ENCODE measurements around the gene UBAC2.

UBAC2 gene

DNA sequence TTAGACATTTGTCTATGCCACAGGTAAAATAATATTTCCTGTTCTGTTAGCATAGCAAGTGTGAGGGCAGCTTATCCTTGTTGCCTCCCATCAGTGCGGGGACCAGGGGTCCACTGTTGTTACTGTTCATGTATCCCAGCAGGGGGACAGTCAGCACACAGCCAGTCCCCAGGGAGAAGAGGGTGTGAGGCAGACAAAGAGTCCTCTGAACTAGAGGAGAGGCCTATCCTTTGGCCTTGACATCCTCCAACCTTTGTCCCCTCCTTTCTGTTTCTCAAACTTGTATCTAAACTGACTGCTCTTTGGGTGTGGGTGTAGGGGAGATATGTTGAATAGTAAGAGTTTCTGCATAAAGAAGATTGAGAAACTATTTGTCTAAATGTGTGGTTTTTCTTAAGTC is 60.4 kb downstream of the UBAC2 start:
- TF ChIP-seq, protein P1, sequence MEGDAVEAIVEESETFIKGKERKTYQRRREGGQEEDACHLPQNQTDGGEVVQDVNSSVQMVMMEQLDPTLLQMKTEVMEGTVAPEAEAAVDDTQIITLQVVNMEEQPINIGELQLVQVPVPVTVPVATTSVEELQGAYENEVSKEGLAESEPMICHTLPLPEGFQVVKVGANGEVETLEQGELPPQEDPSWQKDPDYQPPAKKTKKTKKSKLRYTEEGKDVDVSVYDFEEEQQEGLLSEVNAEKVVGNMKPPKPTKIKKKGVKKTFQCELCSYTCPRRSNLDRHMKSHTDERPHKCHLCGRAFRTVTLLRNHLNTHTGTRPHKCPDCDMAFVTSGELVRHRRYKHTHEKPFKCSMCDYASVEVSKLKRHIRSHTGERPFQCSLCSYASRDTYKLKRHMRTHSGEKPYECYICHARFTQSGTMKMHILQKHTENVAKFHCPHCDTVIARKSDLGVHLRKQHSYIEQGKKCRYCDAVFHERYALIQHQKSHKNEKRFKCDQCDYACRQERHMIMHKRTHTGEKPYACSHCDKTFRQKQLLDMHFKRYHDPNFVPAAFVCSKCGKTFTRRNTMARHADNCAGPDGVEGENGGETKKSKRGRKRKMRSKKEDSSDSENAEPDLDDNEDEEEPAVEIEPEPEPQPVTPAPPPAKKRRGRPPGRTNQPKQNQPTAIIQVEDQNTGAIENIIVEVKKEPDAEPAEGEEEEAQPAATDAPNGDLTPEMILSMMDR (IDR thresholded peaks at IDR 0.05; ENCODE audit: low read depth, low read length): no peak
- H3K4me3 ChIP-seq (replicated peaks in 1 of 2; ENCODE audit: low read depth in 2 of 2, low read length in 2 of 2): no peak overlapping the region
- DNase-seq (ENCODE audit: low read depth in 2 of 2): no peak

DNA sequence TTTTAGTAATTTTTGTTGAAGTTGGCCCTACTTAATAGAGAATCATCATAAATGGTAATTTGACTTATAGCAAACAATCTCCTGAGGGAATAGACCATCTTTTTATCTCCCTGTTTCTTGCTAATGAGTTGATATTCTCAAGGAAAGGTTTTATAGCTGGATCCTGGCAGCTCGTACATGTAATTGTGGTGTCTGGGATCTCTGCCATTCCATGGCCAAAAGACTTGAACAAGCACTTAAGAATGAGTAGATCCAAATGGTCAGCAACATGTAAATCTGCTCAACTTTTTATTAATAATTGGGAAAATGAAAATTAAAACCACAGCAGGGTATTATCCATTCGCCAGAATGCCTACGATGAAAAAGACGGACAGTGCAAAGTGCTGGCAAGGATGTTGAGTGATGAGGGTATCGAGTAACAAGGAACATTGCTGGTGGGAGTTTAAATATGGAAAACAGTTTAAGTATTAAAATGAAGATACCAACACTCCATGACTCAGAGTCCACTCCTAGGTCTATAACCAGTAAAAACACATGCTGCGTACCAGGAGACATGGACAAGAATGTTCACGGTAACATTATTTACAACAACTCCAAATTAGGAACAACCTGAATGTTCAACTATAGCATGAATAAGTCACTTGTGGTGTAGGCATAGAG is 62.6 kb downstream of the UBAC2 start:
- H3K4me3 ChIP-seq (replicated peaks in 1 of 2; ENCODE audit: low read depth in 2 of 2, low read length in 2 of 2): no peak overlapping the region
- no peak for DNase-seq (ENCODE audit: low read depth in 2 of 2)
- TF ChIP-seq, protein P1 (IDR thresholded peaks at IDR 0.05; ENCODE audit: low read depth, low read length): no peak

DNA sequence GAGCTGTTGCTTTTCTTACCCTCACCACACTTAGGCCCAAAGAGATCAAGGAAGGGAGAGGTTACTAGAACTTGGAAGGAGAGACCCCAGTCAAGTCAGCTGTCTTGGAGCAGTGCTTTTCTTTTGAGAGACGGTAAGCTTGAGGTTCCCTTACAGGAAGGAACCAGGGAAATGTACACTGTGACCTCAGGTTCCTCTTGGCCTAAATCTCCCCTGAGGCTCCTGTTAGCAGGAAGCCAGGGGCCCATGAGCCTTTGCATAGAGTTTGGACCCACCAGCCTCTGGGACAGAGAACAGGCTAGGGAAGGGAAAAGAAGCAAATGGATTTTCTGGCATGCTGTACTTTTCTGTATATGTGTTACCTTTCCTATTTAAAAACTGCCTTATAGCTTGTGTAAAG is 63.4 kb downstream of the UBAC2 start:
- no peak overlapping the region for H3K4me3 ChIP-seq (replicated peaks in 1 of 2; ENCODE audit: low read depth in 2 of 2, low read length in 2 of 2)
- TF ChIP-seq, protein P1 (IDR thresholded peaks at IDR 0.05; ENCODE audit: low read depth, low read length): no peak
- DNase-seq (ENCODE audit: low read depth in 2 of 2): no peak

DNA sequence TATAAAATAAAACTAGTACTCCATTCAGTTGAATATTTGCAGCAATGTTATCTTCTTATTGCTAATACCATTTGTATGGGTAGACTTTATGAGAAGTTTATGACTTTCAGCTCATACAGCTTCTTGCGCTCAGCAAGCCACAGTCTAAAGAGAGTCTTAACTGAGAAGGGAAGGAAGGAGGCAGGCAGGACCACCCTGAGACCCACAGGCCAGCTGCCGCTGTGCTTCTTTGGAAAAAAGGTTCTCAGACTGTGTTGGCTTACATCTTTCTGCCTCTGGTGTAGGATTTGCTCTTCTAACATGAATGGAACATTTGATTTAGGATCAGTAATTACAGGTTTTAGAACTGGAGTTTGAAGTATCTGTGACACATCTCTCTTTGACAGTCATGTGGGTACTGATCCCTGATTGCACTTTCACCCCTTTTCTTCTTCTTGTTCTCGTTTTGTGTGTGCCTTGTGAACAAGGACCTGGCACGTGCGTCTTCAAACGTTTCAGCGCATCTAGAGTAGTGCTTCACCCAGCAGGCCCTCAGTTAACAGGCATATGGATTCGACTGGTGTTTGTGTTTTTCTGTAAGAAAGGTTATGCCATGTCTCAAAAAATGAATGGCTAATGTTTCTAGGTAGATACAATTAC is 64.6 kb downstream of the UBAC2 start:
- TF ChIP-seq, protein P1 (IDR thresholded peaks at IDR 0.05; ENCODE audit: low read depth, low read length): no peak
- H3K4me3 ChIP-seq (replicated peaks in 1 of 2; ENCODE audit: low read depth in 2 of 2, low read length in 2 of 2): no peak overlapping the region
- no peak for DNase-seq (ENCODE audit: low read depth in 2 of 2)

DNA sequence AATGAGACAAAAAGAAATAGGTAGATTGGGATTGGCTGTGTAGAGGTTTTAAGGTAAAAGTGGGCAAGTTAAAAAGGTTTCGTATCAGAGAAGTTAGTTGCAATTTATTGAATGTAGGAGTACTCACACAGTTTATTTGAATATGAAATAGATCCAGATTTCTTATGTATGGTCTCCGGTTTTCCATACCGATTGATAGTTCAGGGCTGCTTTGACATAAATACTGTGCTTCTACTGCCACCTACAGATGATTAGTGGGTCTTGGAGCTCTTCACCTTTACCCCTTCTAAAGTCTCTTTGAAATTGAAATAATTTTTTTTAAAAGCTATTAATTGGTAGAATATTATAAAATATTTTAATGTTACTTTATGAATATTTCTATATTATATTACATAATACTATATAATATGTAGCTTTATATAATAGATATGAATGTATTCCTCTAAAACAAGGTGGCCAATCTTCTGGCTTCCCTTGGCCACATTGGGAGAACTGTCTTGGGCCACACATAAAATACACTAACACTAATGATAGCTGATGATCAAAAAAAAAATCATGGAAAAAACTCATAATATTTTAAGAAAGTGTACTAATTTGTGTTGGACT is 65.3 kb downstream of the UBAC2 start:
- TF ChIP-seq, protein P1 (IDR thresholded peaks at IDR 0.05; ENCODE audit: low read depth, low read length): peak; percentile 56
- no peak overlapping the region for H3K4me3 ChIP-seq (replicated peaks in 1 of 2; ENCODE audit: low read depth in 2 of 2, low read length in 2 of 2)
- peak; percentile 68 to 74 for DNase-seq (ENCODE audit: low read depth in 2 of 2)

DNA sequence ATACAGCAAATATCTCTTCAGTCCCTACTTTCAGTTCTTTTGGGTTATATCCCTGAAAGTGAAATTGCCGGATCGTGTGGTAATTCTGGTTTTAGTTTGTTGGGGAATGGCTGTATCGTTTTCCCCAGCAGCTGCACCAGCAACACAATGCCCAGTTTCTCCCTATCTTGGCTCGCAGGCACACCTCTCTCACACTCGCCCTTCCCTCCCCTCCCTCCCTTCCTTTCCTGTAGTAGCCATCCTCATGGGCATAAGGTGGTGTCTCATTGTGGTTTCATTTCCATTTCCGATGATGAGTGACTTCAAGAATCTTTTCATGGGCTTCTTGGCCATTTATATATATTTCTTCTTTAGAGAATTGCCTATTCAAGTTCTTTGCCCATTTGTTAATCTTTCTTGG is 66.2 kb downstream of the UBAC2 start:
- TF ChIP-seq, protein P1 (IDR thresholded peaks at IDR 0.05; ENCODE audit: low read depth, low read length): no peak
- no peak for DNase-seq (ENCODE audit: low read depth in 2 of 2)
- no peak overlapping the region for H3K4me3 ChIP-seq (replicated peaks in 1 of 2; ENCODE audit: low read depth in 2 of 2, low read length in 2 of 2)

All from cardiac fibroblast (primary cell).